Activated naive CD8-positive, alpha-beta T cell treated with anti-CD3 and anti-CD28 coated beads for 36 hours (primary cell): ENCODE results near the gene ZNF385A. TPM values are rescaled to one million over a fixed set of nuclear protein-coding genes. Genes with fewer than 3 reads are reported as not detected.
A peak's percentile ranks its signal among the peaks of the same experiment; 100 is the strongest.

Experiments
- DNase-seq: peaks from one replicate; pipeline ENCODE4 v3.0.0; 2021
- H3K27ac Mint-ChIP-seq: one replicate; pipeline ENCODE4 v1.8.0; 2022; ENCODE audit warnings: mild to moderate bottlenecking, moderate library complexity, mixed read lengths
- H3K27me3 Mint-ChIP-seq: one replicate; pipeline ENCODE4 v1.8.0; 2022; ENCODE audit warnings: mild to moderate bottlenecking, mixed read lengths
- H3K36me3 Mint-ChIP-seq: one replicate; pipeline ENCODE4 v1.8.0; 2021; ENCODE audit warnings: mild to moderate bottlenecking, mixed read lengths
- H3K4me1 Mint-ChIP-seq: one replicate; pipeline ENCODE4 v1.8.0; 2021; ENCODE audit warnings: mixed read lengths
- H3K4me3 Mint-ChIP-seq: one replicate; pipeline ENCODE4 v1.8.0; 2022; ENCODE audit warnings: mild to moderate bottlenecking, moderate library complexity, mixed read lengths
- H3K9me3 Mint-ChIP-seq: one replicate; pipeline ENCODE4 v1.8.0; 2022; ENCODE audit warnings: mixed read lengths
- total RNA-seq, 2 experiments: library from RNA; stranded (reverse); gene quantifications; one replicate each; pipeline ENCODE4 v1.2.3, GENCODE V29; 2021

ZNF385A gene, protein sequence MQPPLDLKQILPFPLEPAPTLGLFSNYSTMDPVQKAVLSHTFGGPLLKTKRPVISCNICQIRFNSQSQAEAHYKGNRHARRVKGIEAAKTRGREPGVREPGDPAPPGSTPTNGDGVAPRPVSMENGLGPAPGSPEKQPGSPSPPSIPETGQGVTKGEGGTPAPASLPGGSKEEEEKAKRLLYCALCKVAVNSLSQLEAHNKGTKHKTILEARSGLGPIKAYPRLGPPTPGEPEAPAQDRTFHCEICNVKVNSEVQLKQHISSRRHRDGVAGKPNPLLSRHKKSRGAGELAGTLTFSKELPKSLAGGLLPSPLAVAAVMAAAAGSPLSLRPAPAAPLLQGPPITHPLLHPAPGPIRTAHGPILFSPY
- total RNA-seq = 1 to 10 TPM; 1.0 to 1.1 TPM

DNA sequence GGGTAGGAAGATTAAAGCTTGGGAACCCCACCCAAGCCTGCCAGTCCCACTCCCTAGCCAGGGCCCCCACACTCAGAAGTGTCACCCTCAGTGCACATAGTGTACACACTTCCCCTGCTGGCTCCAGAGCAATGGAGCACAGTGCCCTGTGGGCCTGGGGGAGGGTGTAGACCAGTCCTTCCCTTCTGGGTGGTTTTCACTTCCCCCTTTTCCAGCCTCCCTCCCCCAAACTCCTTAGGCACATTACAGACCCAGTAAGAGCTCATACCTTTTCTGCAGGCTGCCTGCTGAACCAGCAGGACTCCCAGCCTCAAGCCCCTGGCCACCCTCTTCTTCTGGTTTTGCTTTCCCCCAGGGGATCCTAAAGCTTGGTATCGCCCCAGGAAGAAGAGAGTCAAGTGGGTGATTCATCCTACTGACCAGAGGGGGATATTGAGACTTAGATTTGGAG lies at the start of gene ZNF385A:
Gene ZNF385A (minus strand): TSS at position 143 of the 451 bp plus-strand sequence. CDS start 219 bp downstream, outside the sequence.
- Mint-ChIP-seq H3K27me3 (no peaks in the 10 kb centered on the region), H3K27ac (no peak within 1 kb of the TSS), H3K36me3 (no peaks in the 10 kb centered on the region), H3K4me3 (no peak within 1 kb of the TSS), H3K4me1 (peaks cover 9% of the 10 kb centered on the region), H3K9me3 (no peaks in the 10 kb centered on the region)
- DNase-seq = no peak

DNA sequence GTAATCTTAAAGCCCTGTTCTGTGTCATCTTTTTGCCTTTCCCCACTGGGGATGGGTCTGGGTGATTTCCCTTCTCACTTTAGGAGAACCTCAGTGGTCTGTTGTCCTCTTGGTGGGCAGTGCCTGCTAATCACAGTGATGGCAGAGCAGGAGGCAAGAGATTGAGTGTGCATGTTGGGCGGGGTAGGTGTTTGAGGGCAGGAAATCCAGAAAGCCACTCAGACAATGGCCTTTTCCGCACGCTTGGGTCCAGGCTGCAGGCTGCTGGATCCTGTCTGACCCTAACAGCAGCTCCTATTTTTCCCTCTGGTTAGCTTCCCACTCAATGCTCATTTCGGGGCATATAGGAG lies 48.3 kb upstream of the ZNF385A start:
- Mint-ChIP-seq H3K4me3 (no peak overlapping the region), H3K4me1 (peaks cover 30% of the 10 kb centered on the region), H3K9me3 (no peaks in the 10 kb centered on the region), H3K36me3 (no peaks in the 10 kb centered on the region), H3K27ac (no peak overlapping the region), H3K27me3 (no peaks in the 10 kb centered on the region)
- DNase-seq = no peak

DNA sequence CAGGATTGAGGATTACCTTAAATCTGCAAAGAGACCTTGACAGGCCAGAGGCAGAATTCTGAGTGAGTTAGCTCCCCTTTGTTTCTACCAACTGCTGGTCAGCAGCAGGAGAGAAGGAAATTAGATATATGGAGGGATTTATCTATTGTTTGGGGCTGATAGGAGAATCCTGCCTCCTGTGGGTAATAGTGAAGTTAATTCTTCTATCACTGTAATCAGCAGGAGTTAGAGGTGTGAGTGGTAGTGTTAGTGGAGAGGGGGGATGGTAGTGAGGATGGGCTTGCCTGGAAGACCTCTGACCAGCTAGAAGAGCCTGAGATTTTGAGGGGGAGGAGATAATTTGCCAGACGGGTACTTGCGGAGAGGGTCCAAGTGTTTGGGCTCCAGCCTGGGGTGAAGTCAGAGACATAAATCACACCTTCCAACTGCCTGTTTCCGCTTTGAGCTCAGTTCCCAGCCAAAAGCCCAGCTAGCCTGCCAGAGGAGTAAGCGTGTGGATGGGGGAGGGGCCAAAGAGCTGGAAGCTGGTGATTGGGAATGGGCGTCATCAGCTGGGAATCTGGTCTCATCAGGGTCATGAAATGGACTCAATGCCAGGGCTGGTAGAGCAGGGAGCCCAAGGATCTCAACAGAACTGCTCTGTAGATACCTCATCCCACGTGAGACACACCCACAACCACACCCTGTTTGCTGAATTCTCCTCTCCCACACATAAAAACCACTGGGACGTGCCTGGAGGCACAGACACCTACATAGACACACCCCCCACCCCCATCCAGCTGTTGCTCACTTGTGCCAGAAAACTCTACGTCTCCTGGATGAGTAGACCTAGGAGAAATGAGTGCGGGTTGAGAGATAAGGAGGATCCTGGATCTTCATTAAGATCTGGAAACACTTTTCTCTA lies 47.6 kb upstream of the ZNF385A start:
- H3K27ac Mint-ChIP-seq = no peak overlapping the region
- no peaks in the 10 kb centered on the region for H3K9me3 Mint-ChIP-seq
- no peaks in the 10 kb centered on the region for H3K27me3 Mint-ChIP-seq
- no peaks in the 10 kb centered on the region for H3K36me3 Mint-ChIP-seq
- H3K4me1 Mint-ChIP-seq = peaks cover 30% of the 10 kb centered on the region
- no peak for DNase-seq
- H3K4me3 Mint-ChIP-seq = no peak overlapping the region

DNA sequence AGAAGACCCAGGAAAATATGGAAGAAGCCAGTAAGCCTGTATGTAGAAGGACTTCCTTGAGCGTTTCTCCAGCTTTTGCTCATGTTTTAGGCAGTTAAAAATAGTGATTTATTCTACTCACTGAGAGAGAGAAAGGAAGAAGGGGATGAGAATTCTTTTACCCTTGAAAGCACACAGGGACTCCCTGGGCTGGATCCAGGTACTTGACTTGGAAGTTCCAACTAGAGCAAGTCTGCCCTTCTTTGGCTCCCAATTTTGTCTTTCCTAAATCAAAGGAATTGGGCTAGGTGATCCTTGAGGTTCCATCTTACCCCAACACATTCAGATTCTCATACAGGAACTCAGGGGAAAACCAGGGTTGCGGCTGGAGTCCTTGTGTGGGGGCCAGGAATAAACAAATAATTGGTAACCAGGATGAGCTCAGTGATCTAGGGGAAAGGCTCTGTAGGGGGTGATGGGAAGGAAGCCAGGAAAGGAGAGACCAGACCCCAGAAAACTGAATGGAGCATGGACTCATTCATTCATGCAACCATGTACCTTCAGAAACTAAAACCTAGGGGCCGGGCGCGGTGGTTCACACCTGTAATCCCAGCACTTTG lies 46.0 kb upstream of the ZNF385A start:
- H3K4me3 Mint-ChIP-seq = no peak overlapping the region
- peaks cover 2% of the 10 kb centered on the region for H3K27me3 Mint-ChIP-seq
- H3K9me3 Mint-ChIP-seq = no peaks in the 10 kb centered on the region
- no peak for DNase-seq
- H3K27ac Mint-ChIP-seq = no peak overlapping the region
- peaks cover 29% of the 10 kb centered on the region for H3K4me1 Mint-ChIP-seq
- H3K36me3 Mint-ChIP-seq = no peaks in the 10 kb centered on the region

DNA sequence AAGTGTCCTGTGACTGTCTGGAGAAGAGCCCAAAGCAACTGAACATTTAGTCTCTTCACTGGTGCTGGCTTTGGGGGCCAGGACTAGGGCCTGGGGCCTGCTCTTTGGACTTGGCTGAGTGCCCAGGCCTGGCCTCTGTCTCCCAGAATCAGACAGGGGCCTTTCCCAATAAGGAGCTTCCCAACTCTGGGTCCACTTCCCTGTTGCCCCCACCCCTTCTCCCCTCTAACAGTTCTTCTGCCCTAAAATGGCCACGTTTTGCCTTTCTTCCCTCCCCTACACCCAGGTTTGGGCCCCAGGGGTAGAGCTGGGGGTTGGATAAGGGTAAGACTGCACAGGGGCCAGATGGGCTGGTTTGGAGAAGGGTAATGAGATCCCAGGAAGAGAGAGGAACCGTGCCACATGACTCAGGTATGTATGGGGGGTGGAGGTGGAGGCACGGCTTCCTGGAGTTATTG lies 44.5 kb upstream of the ZNF385A start:
- Mint-ChIP-seq H3K27me3 (peaks cover 5% of the 10 kb centered on the region), H3K4me1 (peaks cover 29% of the 10 kb centered on the region), H3K9me3 (no peaks in the 10 kb centered on the region), H3K27ac (no peak overlapping the region), H3K4me3 (no peak overlapping the region), H3K36me3 (no peaks in the 10 kb centered on the region)
- DNase-seq = no peak

DNA sequence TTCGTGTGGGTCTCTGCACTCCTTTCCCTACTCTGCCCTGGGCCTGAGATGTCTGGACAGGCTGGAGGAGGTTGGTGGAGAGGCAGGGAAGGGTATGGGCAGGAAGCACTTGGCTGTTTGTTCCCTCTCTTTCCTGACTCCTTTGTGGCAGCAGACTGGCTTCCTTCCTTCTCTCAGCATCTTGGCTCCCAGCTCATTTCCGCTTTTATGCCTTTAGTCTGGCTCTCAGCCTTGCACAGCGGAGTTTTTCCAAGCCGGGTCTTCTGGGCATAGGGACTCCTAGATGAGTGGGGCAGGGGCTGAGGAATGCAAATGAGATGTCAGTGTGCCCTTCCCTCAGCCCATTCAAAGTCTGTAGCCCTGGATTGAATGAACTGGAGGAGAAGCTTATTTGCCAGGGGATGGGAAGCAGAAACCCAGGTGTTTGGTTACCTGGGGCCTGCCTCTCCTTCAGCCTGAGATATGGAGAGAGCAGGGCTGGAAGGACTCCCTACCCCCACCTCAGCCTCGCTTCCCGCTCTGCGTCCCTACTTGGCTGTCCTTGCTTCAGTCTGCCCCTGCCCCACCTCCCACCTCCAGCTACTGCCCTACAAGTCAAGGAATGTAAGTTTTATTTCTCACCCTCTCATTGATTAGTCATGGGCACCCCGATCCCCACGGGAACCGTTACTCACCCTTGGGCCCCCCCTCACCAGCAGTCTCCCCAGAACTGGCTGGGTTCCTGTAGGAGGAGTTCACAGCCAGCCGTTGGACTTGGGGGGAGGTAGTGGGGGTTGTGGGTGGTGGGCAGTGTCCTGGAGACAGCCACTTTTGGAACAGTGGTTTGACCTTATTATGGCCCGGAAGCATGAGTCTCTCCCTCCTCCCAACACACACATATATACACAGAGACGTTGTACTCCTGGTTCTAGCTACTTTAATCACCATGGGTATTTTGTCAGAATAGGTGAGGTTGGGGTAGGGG lies 43.8 kb upstream of the ZNF385A start:
- H3K4me1 Mint-ChIP-seq = peaks cover 29% of the 10 kb centered on the region
- H3K27me3 Mint-ChIP-seq = peaks cover 5% of the 10 kb centered on the region
- no peaks in the 10 kb centered on the region for H3K36me3 Mint-ChIP-seq
- DNase-seq = no peak
- no peak overlapping the region for H3K4me3 Mint-ChIP-seq
- H3K27ac Mint-ChIP-seq = no peak overlapping the region
- H3K9me3 Mint-ChIP-seq = no peaks in the 10 kb centered on the region

DNA sequence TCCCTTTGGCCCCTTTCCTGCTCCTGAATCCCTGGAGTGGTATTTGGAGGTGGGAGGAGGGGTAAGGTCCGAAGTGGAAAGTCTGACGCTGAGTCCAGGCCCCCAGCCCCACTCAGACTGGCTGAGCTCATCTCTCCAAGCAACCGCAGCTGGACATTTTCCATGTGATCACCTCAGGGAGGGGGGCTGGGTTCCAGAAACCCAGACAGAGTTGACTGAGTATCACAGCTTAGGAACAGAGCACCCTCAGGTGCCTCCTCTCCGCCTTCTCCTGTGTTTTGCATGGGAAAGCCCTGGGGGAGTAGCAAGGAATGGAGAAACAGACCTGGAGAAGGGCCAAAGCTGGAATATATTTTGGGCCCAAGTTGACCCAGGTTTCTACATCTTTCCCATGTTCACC lies 42.6 kb upstream of the ZNF385A start:
- no peak overlapping the region for H3K27ac Mint-ChIP-seq
- no peak for DNase-seq
- H3K4me3 Mint-ChIP-seq = no peak overlapping the region
- H3K27me3 Mint-ChIP-seq = peaks cover 5% of the 10 kb centered on the region
- H3K36me3 Mint-ChIP-seq = no peaks in the 10 kb centered on the region
- H3K4me1 Mint-ChIP-seq = peaks cover 28% of the 10 kb centered on the region
- no peaks in the 10 kb centered on the region for H3K9me3 Mint-ChIP-seq

DNA sequence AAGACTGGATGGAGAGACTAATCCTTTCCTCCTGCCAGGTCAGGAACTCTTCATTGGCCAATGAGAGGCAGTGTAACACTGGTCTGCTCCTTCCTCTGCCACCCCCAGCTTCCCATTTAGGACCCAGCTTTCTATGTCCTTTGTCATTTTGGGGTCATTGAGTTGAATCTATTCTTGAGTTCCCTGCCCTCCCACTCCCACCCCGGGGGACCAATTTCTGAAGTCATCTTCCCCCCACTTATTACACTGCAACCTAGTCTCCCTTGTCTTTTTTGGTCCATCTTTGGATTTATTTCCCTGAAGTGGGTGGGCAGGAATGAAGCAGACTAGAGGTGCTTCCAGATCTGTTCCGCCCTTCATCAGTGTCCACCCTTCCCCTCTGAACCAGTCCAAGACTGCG lies 42.2 kb upstream of the ZNF385A start:
- no peak overlapping the region for H3K27ac Mint-ChIP-seq
- no peak for DNase-seq
- H3K4me1 Mint-ChIP-seq = peaks cover 23% of the 10 kb centered on the region
- no peak overlapping the region for H3K4me3 Mint-ChIP-seq
- H3K36me3 Mint-ChIP-seq = no peaks in the 10 kb centered on the region
- peaks cover 5% of the 10 kb centered on the region for H3K27me3 Mint-ChIP-seq
- no peaks in the 10 kb centered on the region for H3K9me3 Mint-ChIP-seq

DNA sequence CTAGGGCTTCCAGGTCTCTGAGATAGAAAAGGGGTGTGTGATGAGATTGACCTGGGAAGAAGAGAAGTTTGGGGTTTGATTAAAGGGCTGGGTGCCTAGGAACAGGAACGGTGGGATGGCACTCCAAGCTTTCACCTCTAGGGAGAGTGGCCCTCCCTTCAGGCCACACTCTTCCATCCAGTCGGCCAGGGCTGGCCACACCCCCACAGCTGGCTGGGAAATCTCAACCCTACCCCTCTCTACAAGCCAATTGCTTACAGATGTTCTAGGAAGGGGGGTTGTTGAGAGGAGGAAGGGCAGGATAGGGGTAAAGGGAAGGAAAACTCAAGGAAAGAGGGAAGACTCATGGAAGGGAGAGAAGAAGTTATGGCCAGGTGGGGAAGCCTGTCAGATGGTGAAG lies 41.2 kb upstream of the ZNF385A start:
- H3K9me3 Mint-ChIP-seq = no peaks in the 10 kb centered on the region
- peaks cover 20% of the 10 kb centered on the region for H3K4me1 Mint-ChIP-seq
- H3K27me3 Mint-ChIP-seq = peaks cover 5% of the 10 kb centered on the region
- H3K4me3 Mint-ChIP-seq = no peak overlapping the region
- no peaks in the 10 kb centered on the region for H3K36me3 Mint-ChIP-seq
- no peak overlapping the region for H3K27ac Mint-ChIP-seq
- DNase-seq = no peak

DNA sequence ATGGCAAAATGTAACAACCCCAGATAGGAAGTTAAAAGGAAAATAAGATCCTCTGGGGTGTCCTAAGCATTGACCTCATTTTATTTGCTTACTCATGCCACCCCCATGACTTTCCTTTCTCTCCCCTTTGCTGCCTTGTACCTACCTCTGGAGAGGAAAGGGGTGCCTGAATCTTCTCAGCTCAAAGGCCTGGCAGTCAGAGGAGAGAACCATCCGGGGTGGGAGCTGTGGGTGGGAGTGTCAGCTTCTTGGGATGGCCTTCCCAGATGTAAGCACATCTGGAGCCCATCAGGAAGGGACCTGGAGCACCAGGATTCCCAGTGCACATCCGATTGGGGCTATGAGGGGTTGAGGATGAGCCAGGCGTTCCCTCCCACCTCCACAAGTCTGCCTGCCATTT lies 39.7 kb upstream of the ZNF385A start:
- no peak for DNase-seq
- H3K9me3 Mint-ChIP-seq = no peaks in the 10 kb centered on the region
- H3K4me1 Mint-ChIP-seq = peaks cover 34% of the 10 kb centered on the region
- no peaks in the 10 kb centered on the region for H3K36me3 Mint-ChIP-seq
- peaks cover 5% of the 10 kb centered on the region for H3K27me3 Mint-ChIP-seq
- no peak overlapping the region for H3K4me3 Mint-ChIP-seq
- no peak overlapping the region for H3K27ac Mint-ChIP-seq

DNA sequence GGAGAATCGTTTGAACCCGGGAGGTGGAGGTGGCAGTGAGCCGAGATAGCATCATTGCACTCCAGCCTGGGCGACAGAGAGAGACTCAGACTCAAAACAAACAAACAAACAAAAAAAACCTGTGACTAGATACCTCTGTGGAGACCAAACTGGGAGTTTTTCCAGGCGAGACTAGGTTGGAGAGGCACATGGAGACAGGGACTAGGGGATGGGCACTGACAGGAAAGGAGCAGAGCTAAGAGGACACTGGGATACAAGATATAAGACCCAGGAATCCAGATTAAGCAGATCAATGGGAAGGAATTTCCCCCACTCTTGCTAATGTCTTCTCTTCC lies 39.2 kb upstream of the ZNF385A start:
- H3K27me3 Mint-ChIP-seq = peaks cover 5% of the 10 kb centered on the region
- peaks cover 32% of the 10 kb centered on the region for H3K4me1 Mint-ChIP-seq
- no peaks in the 10 kb centered on the region for H3K9me3 Mint-ChIP-seq
- no peak overlapping the region for H3K4me3 Mint-ChIP-seq
- no peak overlapping the region for H3K27ac Mint-ChIP-seq
- no peak for DNase-seq
- H3K36me3 Mint-ChIP-seq = no peaks in the 10 kb centered on the region

DNA sequence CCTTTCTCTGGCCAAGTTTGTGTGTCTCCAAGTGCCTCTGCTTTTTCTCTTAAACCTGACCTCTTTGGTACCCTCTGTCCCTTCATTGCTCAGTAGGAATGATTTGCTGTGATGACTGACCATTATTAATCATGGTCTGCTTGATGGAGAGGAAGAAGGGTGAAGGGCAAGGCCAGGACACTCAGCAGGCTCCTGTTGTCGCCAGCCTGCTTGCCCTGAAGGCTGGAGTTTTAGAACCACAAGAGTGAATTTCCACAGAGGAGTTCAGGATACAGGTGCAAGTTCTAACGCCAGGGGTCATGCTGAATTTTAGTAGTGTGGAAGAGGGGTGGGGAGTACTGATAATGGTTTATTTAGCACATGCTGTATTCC lies 37.3 kb upstream of the ZNF385A start:
- H3K27ac Mint-ChIP-seq = no peak overlapping the region
- no peak overlapping the region for H3K4me3 Mint-ChIP-seq
- H3K4me1 Mint-ChIP-seq = peaks cover 30% of the 10 kb centered on the region
- no peaks in the 10 kb centered on the region for H3K9me3 Mint-ChIP-seq
- DNase-seq = no peak
- peaks cover 5% of the 10 kb centered on the region for H3K27me3 Mint-ChIP-seq
- H3K36me3 Mint-ChIP-seq = peaks cover 8% of the 10 kb centered on the region

DNA sequence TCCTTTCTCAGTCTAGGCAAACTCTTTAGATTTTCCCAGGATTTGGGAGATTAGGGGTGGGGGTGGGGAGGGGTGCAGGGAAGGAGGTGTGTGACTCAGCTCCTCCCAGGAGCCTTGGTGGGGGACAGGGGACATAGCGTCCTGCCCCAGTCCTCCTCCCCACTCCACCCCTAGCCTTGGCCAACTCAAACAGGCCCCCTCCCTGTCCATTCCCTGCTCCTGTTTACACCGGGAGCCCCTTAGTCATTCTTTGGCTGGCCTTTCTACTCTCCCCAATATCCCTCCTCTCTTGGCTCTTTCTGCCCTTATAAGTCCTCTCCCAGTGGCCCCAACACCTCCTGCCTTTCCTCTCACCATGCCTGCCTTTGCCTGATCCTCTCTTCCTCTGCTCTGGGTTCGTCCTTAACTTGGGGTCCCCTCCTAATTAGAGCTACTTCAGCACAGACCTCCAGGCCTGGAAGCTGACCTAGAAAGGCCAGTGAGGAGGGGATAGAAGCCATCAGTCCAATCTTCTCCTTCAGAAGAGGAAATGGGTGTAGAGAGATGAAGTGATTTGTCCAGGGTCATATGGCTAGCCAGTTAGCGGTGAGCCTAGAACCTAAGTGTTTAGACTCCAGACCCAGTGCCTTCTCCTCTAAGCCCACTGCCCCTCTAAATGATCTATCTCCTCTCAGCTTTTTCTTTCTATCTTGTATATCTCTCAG lies 36.8 kb upstream of the ZNF385A start:
- Mint-ChIP-seq H3K9me3 (no peaks in the 10 kb centered on the region), H3K4me1 (peaks cover 35% of the 10 kb centered on the region), H3K27me3 (peaks cover 5% of the 10 kb centered on the region), H3K36me3 (peaks cover 8% of the 10 kb centered on the region), H3K4me3 (no peak overlapping the region), H3K27ac (no peak overlapping the region)
- DNase-seq = no peak

DNA sequence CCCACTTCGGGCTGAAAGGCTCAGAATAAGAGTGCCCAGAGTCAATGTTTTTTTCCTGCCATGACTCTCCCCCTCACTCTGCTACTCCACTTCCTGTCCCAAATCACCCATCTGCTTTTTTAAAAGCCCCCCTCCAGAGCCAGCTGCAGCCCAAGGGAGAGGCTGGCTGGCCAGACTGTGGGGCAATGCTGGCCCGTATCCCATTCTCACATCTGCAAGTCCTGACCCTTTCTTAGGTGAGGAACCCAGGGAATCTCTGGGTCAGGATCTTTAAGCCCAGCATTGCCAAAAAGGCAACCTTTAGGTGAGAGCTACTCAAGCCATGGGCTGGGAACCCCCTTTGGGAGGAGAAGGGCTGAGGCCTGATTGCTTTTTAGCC lies 36.2 kb upstream of the ZNF385A start:
- peaks cover 5% of the 10 kb centered on the region for H3K27me3 Mint-ChIP-seq
- peaks cover 37% of the 10 kb centered on the region for H3K4me1 Mint-ChIP-seq
- no peaks in the 10 kb centered on the region for H3K9me3 Mint-ChIP-seq
- H3K4me3 Mint-ChIP-seq = peak overlapping the region; percentile 32
- peaks cover 10% of the 10 kb centered on the region for H3K36me3 Mint-ChIP-seq
- H3K27ac Mint-ChIP-seq = no peak overlapping the region
- no peak for DNase-seq
